Stimulated activated CD8-positive, alpha-beta memory T cell treated with anti-CD3 and anti-CD28 coated beads, Interleukin-15, amount 100 ng/mL, for 48 hours (primary cell): ENCODE results near the gene PADI6.
"Not testable (repeated sequence)": the region's sequence is repeated elsewhere in the genome, so short reads cannot be mapped to it uniquely, and the experiment has no call there.

Source experiments
- DNase-seq, 2 donors: peaks; one replicate each; pipeline ENCODE4 v3.0.0-alpha.2; 2020; ENCODE audit warnings: low read depth in 2 of 2

Gene PADI6

GRCh38 chr1:17404034-17404684 lies 32.2 kb downstream of the PADI6 start:
- DNase-seq, result no peak

GRCh38 chr1:17404820-17405219 lies 32.8 kb downstream of the PADI6 start:
- DNase-seq, result no peak

- DNase-seq, result peak; percentile 10 to 13
Observed at GRCh38 chr1:17405898-17406759, 34.1 kb downstream of the PADI6 start.

- not testable (repeated sequence) for DNase-seq
Observed at GRCh38 chr1:17406760-17407475, 34.9 kb downstream of the PADI6 start.

GRCh38 chr1:17407786-17408514 lies 36.0 kb downstream of the PADI6 start:
- not testable (repeated sequence) for DNase-seq

GRCh38 chr1:17409391-17409811 lies 37.4 kb downstream of the PADI6 start:
- DNase-seq, result no peak

GRCh38 chr1:17412093-17412870 lies 40.3 kb downstream of the PADI6 start:
- DNase-seq, result no peak

GRCh38 chr1:17414022-17414421 lies 42.0 kb downstream of the PADI6 start:
- DNase-seq, result no peak

GRCh38 chr1:17416389-17416788 lies 44.4 kb downstream of the PADI6 start:
- DNase-seq, result no peak

GRCh38 chr1:17419626-17420328 lies 47.8 kb downstream of the PADI6 start:
- peak; percentile 32 to 48 for DNase-seq

GRCh38 chr1:17420391-17420918 lies 48.5 kb downstream of the PADI6 start:
- DNase-seq, result no peak

- no peak for DNase-seq
Observed at GRCh38 chr1:17422461-17422860, 50.5 kb downstream of the PADI6 start.

GRCh38 chr1:17423781-17424245 lies 51.8 kb downstream of the PADI6 start:
- no peak for DNase-seq

GRCh38 chr1:17425806-17426600 lies 54.0 kb downstream of the PADI6 start:
- DNase-seq, result no peak

GRCh38 chr1:17427696-17428660 lies 56.0 kb downstream of the PADI6 start:
- no peak for DNase-seq

GRCh38 chr1:17429183-17429582 lies 57.2 kb downstream of the PADI6 start:
- no peak for DNase-seq

GRCh38 chr1:17432412-17432811 lies 60.4 kb downstream of the PADI6 start:
- no peak for DNase-seq

GRCh38 chr1:17433261-17433660 lies 61.3 kb downstream of the PADI6 start:
- no peak for DNase-seq
